ENCODE measurements around the gene ACBD6.

ACBD6 gene

DNA sequence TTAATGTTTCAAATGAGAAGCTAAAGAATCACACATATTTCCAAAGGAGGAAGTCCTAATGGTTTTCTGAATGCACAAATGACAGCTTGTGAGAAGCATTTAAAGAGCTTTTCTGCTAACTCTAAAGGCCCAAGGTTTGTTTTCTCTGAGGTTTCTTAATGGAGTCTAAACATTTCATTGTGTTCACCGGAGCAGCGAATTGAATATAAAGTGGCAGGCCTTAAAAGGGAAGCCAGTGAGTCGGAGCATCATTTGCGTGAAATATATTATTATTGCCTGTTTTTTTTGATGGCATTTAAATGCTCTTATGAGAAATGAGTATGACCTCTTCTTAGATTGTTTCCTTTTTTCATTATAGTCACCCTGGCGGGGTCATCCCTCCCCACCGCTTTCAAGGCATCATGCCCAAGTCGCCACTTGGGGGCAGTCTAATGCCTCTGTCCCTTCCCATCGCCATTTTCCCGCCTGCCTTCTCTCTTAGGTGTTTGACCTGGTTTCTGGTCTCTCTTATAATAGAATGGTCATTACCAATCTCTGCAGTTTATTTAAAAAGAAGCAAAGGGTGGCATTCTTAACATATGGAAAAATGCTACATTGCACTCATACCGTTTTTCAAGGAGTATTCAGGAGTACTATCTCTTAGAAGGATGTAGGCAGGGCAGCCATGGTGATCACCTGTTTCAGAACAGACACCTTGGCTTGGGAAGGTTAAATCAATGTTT, 31.1 kb upstream of the ACBD6 start:
- TF ChIP-seq FOXP2 (optimal IDR thresholded peaks at IDR 0.05; ENCODE audit: borderline replicate concordance, extremely low read depth, extremely low read length, insufficient read depth) (no peak), POLR2AphosphoS5 (IDR thresholded peaks at IDR 0.05; ENCODE audit: low read depth, low read length) (no peak), SIN3A (IDR thresholded peaks at IDR 0.05; ENCODE audit: borderline replicate concordance, insufficient read depth, low read length) (no peak), TAF1 (IDR thresholded peaks at IDR 0.05; ENCODE audit: borderline replicate concordance, insufficient read depth, low read length) (no peak), REST (IDR thresholded peaks at IDR 0.05; ENCODE audit: insufficient read depth in 1 of 2, low read depth in 2 of 2, low read length in 2 of 2) (no peak)

- no peak for TF ChIP-seq FOXP2 (optimal IDR thresholded peaks at IDR 0.05; ENCODE audit: borderline replicate concordance, extremely low read depth, extremely low read length, insufficient read depth)
- TF ChIP-seq TAF1 (IDR thresholded peaks at IDR 0.05; ENCODE audit: borderline replicate concordance, insufficient read depth, low read length), result no peak
- no peak for TF ChIP-seq POLR2AphosphoS5 (IDR thresholded peaks at IDR 0.05; ENCODE audit: low read depth, low read length)
- TF ChIP-seq SIN3A (IDR thresholded peaks at IDR 0.05; ENCODE audit: borderline replicate concordance, insufficient read depth, low read length), result no peak
- TF ChIP-seq REST (IDR thresholded peaks at IDR 0.05; ENCODE audit: insufficient read depth in 1 of 2, low read depth in 2 of 2, low read length in 2 of 2), result no peak
Measured at GRCh38 chr1:180532854-180533253, 30.5 kb upstream of the ACBD6 start.

DNA sequence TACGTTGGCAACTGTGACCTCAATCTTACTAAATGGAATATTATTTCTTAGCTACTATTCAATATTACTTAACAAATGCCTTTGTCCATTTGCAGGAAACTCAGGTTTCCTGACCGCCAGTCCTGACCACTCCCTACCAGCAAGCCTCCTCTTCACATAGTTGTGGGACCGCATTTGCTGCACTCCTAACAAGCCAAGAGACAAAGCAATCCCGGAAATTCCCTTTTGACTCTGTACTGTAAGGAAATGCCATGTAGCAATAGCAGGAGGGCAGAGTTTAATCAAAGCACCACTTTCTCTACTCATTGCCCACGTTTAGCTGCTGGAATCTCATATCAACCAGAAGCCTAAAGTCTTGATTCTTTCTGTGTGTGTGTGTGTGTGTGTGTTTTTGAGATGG, 28.1 kb upstream of the ACBD6 start:
- TF ChIP-seq POLR2AphosphoS5 (IDR thresholded peaks at IDR 0.05; ENCODE audit: low read depth, low read length) (no peak), SIN3A (IDR thresholded peaks at IDR 0.05; ENCODE audit: borderline replicate concordance, insufficient read depth, low read length) (no peak), REST (IDR thresholded peaks at IDR 0.05; ENCODE audit: insufficient read depth in 1 of 2, low read depth in 2 of 2, low read length in 2 of 2) (no peak), FOXP2 (optimal IDR thresholded peaks at IDR 0.05; ENCODE audit: borderline replicate concordance, extremely low read depth, extremely low read length, insufficient read depth) (no peak), TAF1 (IDR thresholded peaks at IDR 0.05; ENCODE audit: borderline replicate concordance, insufficient read depth, low read length) (no peak)

- TF ChIP-seq TAF1 (IDR thresholded peaks at IDR 0.05; ENCODE audit: borderline replicate concordance, insufficient read depth, low read length), result no peak
- TF ChIP-seq FOXP2 (optimal IDR thresholded peaks at IDR 0.05; ENCODE audit: borderline replicate concordance, extremely low read depth, extremely low read length, insufficient read depth), result no peak
- TF ChIP-seq SIN3A (IDR thresholded peaks at IDR 0.05; ENCODE audit: borderline replicate concordance, insufficient read depth, low read length), result no peak
- no peak for TF ChIP-seq POLR2AphosphoS5 (IDR thresholded peaks at IDR 0.05; ENCODE audit: low read depth, low read length)
- no peak for TF ChIP-seq REST (IDR thresholded peaks at IDR 0.05; ENCODE audit: insufficient read depth in 1 of 2, low read depth in 2 of 2, low read length in 2 of 2)
Measured at GRCh38 chr1:180528868-180529470, 26.6 kb upstream of the ACBD6 start.
